ENCODE data around the gene MICAL3.

DNA sequence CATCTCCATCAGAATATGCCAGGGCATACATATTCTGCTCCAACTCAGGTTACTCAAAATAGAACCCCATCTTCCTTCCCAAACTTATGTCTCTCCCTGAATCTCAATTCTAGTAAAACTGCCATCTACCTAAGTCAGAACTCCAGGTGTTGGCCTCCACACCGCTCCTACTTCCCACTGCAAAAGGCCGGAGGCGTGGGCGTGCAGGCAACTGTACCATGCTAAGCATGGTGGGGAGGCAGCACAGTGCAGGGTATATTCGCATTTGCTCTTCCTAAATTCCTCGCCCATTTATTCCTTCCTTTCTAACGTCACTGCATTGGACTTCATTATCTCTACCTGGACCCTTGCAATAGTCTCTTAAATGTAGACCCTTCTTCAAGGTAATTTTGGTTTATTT lies 97.8 kb downstream of the MICAL3 start:
- TF ChIP-seq EZH2 (IDR thresholded peaks at IDR 0.05; ENCODE audit: borderline replicate concordance, insufficient read depth, low read length, poor library complexity, severe bottlenecking): no peak
- TF ChIP-seq EP300 (conservative IDR thresholded peaks at IDR 0.05; ENCODE audit: poor library complexity, severe bottlenecking): no peak
- TF ChIP-seq, protein P1, sequence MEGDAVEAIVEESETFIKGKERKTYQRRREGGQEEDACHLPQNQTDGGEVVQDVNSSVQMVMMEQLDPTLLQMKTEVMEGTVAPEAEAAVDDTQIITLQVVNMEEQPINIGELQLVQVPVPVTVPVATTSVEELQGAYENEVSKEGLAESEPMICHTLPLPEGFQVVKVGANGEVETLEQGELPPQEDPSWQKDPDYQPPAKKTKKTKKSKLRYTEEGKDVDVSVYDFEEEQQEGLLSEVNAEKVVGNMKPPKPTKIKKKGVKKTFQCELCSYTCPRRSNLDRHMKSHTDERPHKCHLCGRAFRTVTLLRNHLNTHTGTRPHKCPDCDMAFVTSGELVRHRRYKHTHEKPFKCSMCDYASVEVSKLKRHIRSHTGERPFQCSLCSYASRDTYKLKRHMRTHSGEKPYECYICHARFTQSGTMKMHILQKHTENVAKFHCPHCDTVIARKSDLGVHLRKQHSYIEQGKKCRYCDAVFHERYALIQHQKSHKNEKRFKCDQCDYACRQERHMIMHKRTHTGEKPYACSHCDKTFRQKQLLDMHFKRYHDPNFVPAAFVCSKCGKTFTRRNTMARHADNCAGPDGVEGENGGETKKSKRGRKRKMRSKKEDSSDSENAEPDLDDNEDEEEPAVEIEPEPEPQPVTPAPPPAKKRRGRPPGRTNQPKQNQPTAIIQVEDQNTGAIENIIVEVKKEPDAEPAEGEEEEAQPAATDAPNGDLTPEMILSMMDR (IDR thresholded peaks at IDR 0.05; ENCODE audit: poor library complexity, severe bottlenecking): no peak
- TF ChIP-seq SMC3 (conservative IDR thresholded peaks at IDR 0.05; ENCODE audit: poor library complexity): no peak
- no peak for TF ChIP-seq TAF1 (IDR thresholded peaks at IDR 0.05; ENCODE audit: low read depth)
- no peak for TF ChIP-seq POLR2AphosphoS5 (IDR thresholded peaks at IDR 0.05)

All from neural cell (in vitro differentiated cells).